GM19455 (cell line): ENCODE measurements around the gene DOCK10.

Source experiments
- ATAC-seq: cut with Tn5 transposase; IDR thresholded peaks from one replicate; pipeline ENCODE4 v1.9.1; 2021; ENCODE audit not compliant: unreplicated experiment

The DOCK10 gene

GRCh38 chr2:224982910-224983711 lies 59.2 kb downstream of the DOCK10 start:
- ATAC-seq = no peak

- ATAC-seq = no peak
These were observed 60.0 kb downstream of the DOCK10 start for GRCh38 chr2:224982226-224982625.

- ATAC-seq = peak; percentile 58
These were observed 65.4 kb downstream of the DOCK10 start for GRCh38 chr2:224976629-224977525.

GRCh38 chr2:224975761-224976160 lies 66.5 kb downstream of the DOCK10 start:
- ATAC-seq = no peak

GRCh38 chr2:224973112-224974016 lies 68.9 kb downstream of the DOCK10 start:
- no peak for ATAC-seq

GRCh38 chr2:224971214-224971613 lies 71.1 kb downstream of the DOCK10 start:
- peak; percentile 53 for ATAC-seq

GRCh38 chr2:224970311-224970710 lies 72.0 kb downstream of the DOCK10 start:
- ATAC-seq = peak; percentile 58

- peak; percentile 61 for ATAC-seq
These were observed 72.5 kb downstream of the DOCK10 start for GRCh38 chr2:224969633-224970260.

- ATAC-seq = no peak
These were observed 73.2 kb downstream of the DOCK10 start for GRCh38 chr2:224969095-224969494.

GRCh38 chr2:224968051-224968450 lies 74.2 kb downstream of the DOCK10 start:
- no peak for ATAC-seq

GRCh38 chr2:224966613-224967012 lies 75.7 kb downstream of the DOCK10 start:
- no peak for ATAC-seq

GRCh38 chr2:224959556-224959955 lies 82.7 kb downstream of the DOCK10 start:
- ATAC-seq = no peak

GRCh38 chr2:224958873-224959272 lies 83.4 kb downstream of the DOCK10 start:
- no peak for ATAC-seq

GRCh38 chr2:224958462-224958857 lies 83.8 kb downstream of the DOCK10 start:
- no peak for ATAC-seq

- peak; percentile 93 for ATAC-seq
These were observed 84.5 kb downstream of the DOCK10 start for GRCh38 chr2:224957540-224958461.

GRCh38 chr2:224956706-224957105 lies 85.6 kb downstream of the DOCK10 start:
- ATAC-seq = no peak

GRCh38 chr2:224954980-224955379 lies 87.3 kb downstream of the DOCK10 start:
- no peak for ATAC-seq

- ATAC-seq = peak; percentile 63
These were observed 89.2 kb downstream of the DOCK10 start for GRCh38 chr2:224952936-224953657.
